ENCODE measurements around the gene DLAT.

- TF ChIP-seq RNF2 (IDR thresholded peaks at IDR 0.05; ENCODE audit: borderline replicate concordance, low read depth) (no peak), CTCF (IDR thresholded peaks at IDR 0.05) (no peak), EP300 (IDR thresholded peaks at IDR 0.05) (no peak), ZSCAN20 (CRISPR knock-in tag; IDR thresholded peaks at IDR 0.05) (no peak), MAX (IDR thresholded peaks at IDR 0.05) (no peak), EHF (CRISPR knock-in tag; IDR thresholded peaks at IDR 0.05) (no peak), RAD21 (conservative IDR thresholded peaks at IDR 0.05 in 1 of 2, IDR thresholded peaks at IDR 0.05 in 1 of 2) (no peak)
These were observed 29.1 kb upstream of the DLAT start for GRCh38 chr11:111996129-111996528.

Data from A549 (cell line).